ENCODE results near the gene KIF24. TPM values are rescaled to one million over a fixed set of nuclear protein-coding genes. Genes with fewer than 3 reads are reported as not detected.

Gene KIF24
- total and polyA plus RNA-seq, 2 of the 4 experiments (the other 2 are of a cell fraction): 1.4 to 3.0 TPM

- Histone ChIP-seq H3K4ac (ENCODE audit: low read depth, low read length) (no peak overlapping the region), H3K36me3 (ENCODE audit: control insufficient read depth, insufficient read depth, low read length) (peaks cover 13% of the 10 kb centered on the region; the same call in 1 of the 2 replicates), H4K91ac (ENCODE audit: insufficient read depth, low read depth, low read length) (no peak overlapping the region), H3K27ac (ENCODE audit: insufficient read depth, low read length) (no peak overlapping the region), H3K4me3 (ENCODE audit: insufficient read depth, low read depth, low read length) (no peak overlapping the region), H3K27me3 (ENCODE audit: control insufficient read depth, insufficient read depth, low read length) (no peaks in the 10 kb centered on the region), H3K14ac (replicated peaks; ENCODE audit: low read depth, low read length) (no peak overlapping the region), H3K56ac (ENCODE audit: extremely low read depth, insufficient read depth, low read length) (no peak overlapping the region), H2AFZ (replicated peaks; ENCODE audit: low read length, poor library complexity) (no peak overlapping the region), H4K20me1 (ENCODE audit: insufficient read depth, low read length) (no peaks in the 10 kb centered on the region), H2BK5ac (ENCODE audit: low read depth, low read length, poor library complexity, severe bottlenecking) (no peak overlapping the region), H4K8ac (ENCODE audit: low read depth in 2 of 2, low read length in 2 of 2) (no peak overlapping the region), H3K9me3 (ENCODE audit: control insufficient read depth, insufficient read depth, low read length) (no peaks in the 10 kb centered on the region), H2BK15ac (ENCODE audit: low read depth, low read length) (no peak overlapping the region), H3K4me1 (ENCODE audit: control insufficient read depth, insufficient read depth, low read length) (no peaks in the 10 kb centered on the region), H3K9me1 (ENCODE audit: insufficient read depth, low read length) (no peaks in the 10 kb centered on the region; the same call in 1 of the 2 replicates), H3K18ac (ENCODE audit: low read depth, low read length) (no peak overlapping the region), H2AK5ac (ENCODE audit: low read depth, low read length) (no peak overlapping the region), H4K5ac (ENCODE audit: low read depth, low read length) (no peak overlapping the region), H2BK120ac (ENCODE audit: low read depth, low read length) (no peak overlapping the region), H2BK20ac (ENCODE audit: low read depth, low read length) (no peak overlapping the region), H3K79me1 (ENCODE audit: low read depth in 1 of 2, low read length in 2 of 2) (no peaks in the 10 kb centered on the region), H3K23ac (ENCODE audit: low read depth, low read length) (no peak overlapping the region), H3K4me2 (ENCODE audit: low read depth, low read length) (no peak overlapping the region), H2AK9ac (replicated peaks; ENCODE audit: low read depth, low read length, poor library complexity) (no peak overlapping the region), H3K9ac (ENCODE audit: low read depth, low read length) (no peak overlapping the region)
- ChIA-PET CTCF (interaction anchor here (0.6 kb wide), 1 partner anchor 273 kb away, joined by 5 read pairs; the partner anchor contains the start of gene DCTN3), POLR2A (ENCODE audit: unreplicated experiment) (no interaction called here)
- no TSS peak for BruUV-seq (replicated peaks)
- no peak for DNase-seq
- no peak for ATAC-seq (ENCODE audit: low read depth)
- in situ Hi-C loops (cut with MboI; ENCODE audit: low sequenced_read_pairs) (no loop called here), intact Hi-C loops (cut with micrococcal nuclease) (no loop called here), dilution Hi-C loops (cut with HindIII; ENCODE audit: low sequenced_read_pairs, unreplicated experiment) (no loop called here)
- TF ChIP-seq CHD1 (IDR thresholded peaks at IDR 0.05; ENCODE audit: low read depth, low read length) (no peak), MXI1 (IDR thresholded peaks at IDR 0.05; ENCODE audit: borderline replicate concordance, low read depth, low read length) (no peak), POLR2A (IDR thresholded peaks at IDR 0.05; ENCODE audit: low read depth, low read length) (no peak), RCOR1 (IDR thresholded peaks at IDR 0.05; ENCODE audit: insufficient replicate concordance, low read length) (no peak), MAFK (IDR thresholded peaks at IDR 0.05; ENCODE audit: low read depth, low read length) (no peak), RFX5 (IDR thresholded peaks at IDR 0.05; ENCODE audit: low read depth, low read length) (no peak), FOS (IDR thresholded peaks at IDR 0.05; ENCODE audit: low read depth, low read length) (no peak), USF2 (IDR thresholded peaks at IDR 0.05; ENCODE audit: low read depth, low read length) (no peak)
Measured at GRCh38 chr9:34347800-34348158, 18.7 kb upstream of the KIF24 start.
